PC-9 (cell line): Measurements from ENCODE around the gene BSND.

ENCODE experiments used
- CTCF ChIP-seq: fragments of 200-600 bp; sonication (generic); conservative IDR thresholded peaks from 2 replicates; pipeline ENCODE4 v1.6.1; 2017; ENCODE audit warnings: mixed run types, antibody characterized with exemption, mild to moderate bottlenecking, moderate library complexity
- EZH2 ChIP-seq: fragments of 200-600 bp; sonication (generic); IDR thresholded peaks from 2 replicates; pipeline ENCODE4 v1.8.0; 2017; ENCODE audit warnings: antibody characterized with exemption, low read depth

GRCh38 chr1:54997711-54997986, 1.1 kb upstream of the BSND start:
- TF ChIP-seq CTCF (no peak), EZH2 (no peak)
